NCI-H1105 treated with DMSO at 0.1 percent for 48 hours (cell line): ENCODE data around the gene WDR54.
A peak's percentile ranks its signal among the peaks of the same experiment; 100 is the strongest.
"Not testable (repeated sequence)": the region's sequence is repeated elsewhere in the genome, so short reads cannot be mapped to it uniquely, and the experiment has no call there.

Experiments used
- DNase-seq: peaks from one replicate; lab custom pipeline; 2025; lab: John Stamatoyannopoulos, UW

Gene WDR54

GRCh38 chr2:74429487-74430451 lies 8.2 kb downstream of the WDR54 start:
- DNase-seq, result no peak

GRCh38 chr2:74430502-74430901 lies 9.0 kb downstream of the WDR54 start:
- DNase-seq, result no peak

GRCh38 chr2:74436111-74436805 lies 14.7 kb downstream of the WDR54 start:
- no peak for DNase-seq

DNA sequence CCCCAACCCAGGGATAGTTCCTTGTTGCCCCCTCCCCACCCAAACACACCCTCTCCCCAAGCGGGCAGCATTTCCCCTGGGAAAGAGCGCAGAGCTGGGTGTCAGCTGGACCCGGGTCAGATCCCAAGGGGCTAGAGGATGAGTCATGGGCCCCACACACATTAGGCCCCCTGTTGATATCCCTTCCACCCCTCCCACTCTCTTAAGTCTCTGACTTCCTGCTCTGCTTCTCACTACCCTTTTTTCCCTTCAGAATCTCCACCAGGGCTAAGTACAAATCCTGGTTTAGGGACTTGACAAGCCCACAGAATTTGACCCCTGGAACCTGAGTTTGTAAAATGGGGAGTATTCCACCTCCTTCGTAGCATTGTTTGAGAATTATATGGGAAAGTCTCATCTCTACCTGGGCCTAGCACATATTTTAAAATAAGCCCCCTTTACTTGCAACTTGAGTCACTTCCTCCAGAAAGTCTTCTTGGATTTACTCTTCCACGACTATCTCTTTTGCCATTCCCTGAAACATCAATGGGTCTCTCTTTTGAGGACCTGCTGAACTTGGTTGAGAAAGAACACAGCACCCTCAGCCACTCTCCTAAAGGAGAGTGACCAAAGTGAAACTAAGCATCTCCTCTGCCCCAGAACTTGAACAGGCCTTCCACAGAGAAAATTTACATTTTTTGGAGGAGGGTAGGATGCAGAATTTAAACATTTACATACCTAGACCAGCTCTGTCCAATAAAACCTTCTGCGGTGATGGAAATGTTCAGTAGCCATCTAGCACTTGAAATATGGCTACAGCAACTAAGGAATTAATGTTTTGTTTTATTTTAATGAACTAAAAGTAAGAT lies 15.5 kb downstream of the WDR54 start:
- no peak for DNase-seq

- no peak for DNase-seq
These were observed 16.7 kb downstream of the WDR54 start for GRCh38 chr2:74438248-74438647.

DNA sequence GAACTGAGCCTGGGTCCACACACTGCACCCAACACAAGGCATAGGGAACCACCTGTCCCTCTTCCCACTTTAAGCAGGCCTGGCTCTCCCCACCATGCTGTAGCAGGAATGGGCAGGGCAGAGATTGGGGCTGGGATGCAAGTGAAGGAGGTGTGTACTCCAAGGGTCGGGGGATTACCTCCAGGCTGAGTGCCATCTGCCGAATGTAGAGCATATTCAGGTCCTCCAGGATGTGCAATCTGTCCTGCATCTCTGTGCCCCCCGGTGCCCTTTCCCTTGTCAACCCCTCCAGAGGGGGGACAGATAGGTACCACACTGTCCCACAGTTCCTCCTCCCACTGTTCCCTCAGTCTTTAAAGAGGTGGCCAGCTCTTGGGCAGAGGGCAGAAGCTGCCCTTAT lies 17.8 kb downstream of the WDR54 start:
- DNase-seq, result no peak

DNA sequence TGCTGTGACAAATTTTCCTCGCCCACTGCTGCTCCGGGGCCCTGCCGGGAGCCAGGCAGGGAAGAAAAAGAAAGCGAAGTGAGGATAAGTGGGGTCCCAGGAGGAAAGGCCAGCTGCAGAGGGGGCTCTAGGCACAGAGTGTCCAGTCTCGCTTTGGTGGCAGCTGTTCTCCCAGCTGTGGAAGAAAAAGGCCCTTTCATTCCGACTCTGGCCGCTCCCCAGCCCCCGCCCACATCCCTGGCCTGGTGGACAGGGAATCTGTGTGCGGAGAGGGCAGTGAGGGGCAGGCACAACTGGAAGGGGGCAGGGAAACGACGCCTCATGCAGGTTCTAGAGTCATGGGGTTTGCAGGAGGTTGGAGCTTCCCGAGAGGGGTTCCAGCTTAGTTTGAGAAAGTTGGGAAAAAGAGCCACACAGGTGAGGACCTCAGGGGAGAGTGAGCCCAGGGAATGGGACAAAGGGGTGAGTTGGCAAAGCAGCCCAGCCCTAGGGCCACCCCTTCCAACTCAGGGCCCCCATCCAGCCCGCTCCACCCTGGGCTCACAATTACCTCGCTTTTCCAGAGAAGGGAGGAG lies 18.4 kb downstream of the WDR54 start:
- DNase-seq, result no peak

DNA sequence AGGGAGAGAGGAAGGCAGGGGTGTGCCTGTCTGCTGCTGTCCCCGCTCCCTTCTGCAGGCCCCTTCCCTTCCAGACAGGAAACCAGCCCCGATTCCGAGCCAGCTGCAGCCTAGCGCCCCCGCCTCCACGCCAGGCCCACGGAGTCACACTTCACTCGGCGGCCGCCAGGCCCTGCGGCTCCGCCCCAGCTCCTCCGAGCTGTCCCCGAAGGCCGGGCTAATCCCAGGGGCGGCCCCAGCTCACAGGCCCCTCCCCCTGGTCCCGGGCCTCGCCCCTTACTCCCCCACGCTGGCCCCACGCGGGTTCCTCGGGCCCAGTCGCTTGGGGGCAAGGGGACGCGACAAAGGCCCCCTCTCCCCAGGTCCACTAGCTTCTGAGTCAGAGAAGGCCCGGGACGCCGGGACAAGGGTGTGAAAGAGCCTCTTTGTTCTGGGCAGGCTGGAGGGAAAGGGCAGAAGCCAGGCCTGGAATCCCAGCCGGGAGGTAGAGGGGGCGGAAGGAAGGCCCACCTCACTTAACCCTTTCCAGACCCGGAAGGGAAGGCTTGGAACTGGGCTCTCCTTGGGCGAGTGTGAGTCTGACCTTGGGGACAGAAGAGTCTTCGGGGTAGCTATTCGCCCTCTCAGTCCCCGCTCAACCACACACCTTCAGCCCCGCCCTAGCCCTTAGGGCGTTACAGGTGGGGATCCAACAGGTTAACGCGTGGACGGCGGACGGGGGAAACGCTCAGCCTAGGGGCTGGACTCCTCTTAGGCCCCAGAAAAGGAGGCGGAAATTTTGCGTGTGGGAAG lies 19.0 kb downstream of the WDR54 start:
- DNase-seq, result peak; percentile 76

DNA sequence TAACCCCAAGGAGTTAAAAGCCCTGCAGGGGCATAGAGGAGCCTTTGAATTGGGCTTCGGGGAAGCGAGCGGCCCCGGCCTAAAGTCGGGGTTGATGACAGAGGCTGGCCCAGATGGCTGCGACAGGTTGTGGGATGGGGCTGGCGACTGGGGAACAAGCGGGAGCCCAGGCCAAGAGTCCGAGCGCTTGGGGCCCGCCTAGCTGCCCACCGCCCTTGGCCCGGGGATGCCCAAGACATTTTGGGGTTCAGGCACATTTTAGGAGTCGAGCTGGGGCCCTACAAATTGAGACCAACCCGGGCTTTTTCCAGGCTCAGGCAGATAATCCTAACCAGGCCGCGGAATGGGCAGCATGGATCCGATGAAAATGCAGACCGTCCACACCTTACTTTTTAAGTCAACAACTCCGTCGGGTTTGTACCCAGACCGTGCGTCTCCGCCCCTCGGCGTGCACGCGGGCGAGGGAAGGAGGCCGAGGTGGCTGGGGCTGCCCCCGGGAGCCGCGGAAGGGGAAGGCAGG lies 19.7 kb downstream of the WDR54 start:
- no peak for DNase-seq

- peak; percentile 27 for DNase-seq
These were observed 20.4 kb downstream of the WDR54 start, which contains the start of gene RTKN for GRCh38 chr2:74441690-74442482. Gene RTKN, minus strand, starts transcription at chr2:74441937. Its CDS starts 121 bp downstream, at chr2:74441816.

GRCh38 chr2:74442483-74443297 lies 21.2 kb downstream of the WDR54 start:
- DNase-seq, result not testable (repeated sequence)

- DNase-seq, result no peak
These were observed 23.2 kb downstream of the WDR54 start for GRCh38 chr2:74444498-74445318.

DNA sequence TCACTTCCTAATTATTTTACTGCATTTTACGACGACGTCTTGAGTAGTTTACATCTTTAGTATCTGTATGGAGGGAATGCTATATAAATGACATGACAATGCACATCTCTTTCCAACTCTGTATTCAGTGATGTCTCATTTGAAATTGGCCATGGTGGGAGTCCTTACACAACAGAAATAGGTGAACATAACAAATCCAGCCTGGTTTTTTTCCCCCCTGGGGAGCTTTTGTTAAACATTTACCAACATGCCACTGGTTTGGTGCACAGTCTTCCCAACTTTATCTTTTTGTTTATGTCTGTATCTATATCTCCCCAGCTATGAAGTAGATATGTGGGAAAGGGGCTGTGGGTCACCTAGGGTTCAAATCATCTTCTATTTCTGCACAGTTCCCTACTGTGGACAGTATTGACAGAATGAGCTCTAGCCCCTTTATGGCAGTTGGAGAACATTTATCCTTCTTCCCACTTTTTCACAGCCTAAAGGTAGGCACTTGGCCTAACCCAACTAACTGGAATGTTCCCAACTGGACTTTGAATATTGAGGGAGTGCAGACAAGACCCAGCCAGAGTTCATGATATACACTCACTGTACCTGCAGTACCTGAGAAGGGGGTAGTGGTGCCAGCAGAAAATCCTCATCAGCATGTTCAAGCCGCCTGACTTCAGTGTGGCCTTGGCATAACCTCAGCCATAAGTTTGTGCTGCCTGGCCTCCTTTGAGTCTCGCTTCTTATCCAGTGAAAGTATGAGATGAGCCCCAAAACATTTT lies 25.9 kb downstream of the WDR54 start:
- DNase-seq, result no peak

DNA sequence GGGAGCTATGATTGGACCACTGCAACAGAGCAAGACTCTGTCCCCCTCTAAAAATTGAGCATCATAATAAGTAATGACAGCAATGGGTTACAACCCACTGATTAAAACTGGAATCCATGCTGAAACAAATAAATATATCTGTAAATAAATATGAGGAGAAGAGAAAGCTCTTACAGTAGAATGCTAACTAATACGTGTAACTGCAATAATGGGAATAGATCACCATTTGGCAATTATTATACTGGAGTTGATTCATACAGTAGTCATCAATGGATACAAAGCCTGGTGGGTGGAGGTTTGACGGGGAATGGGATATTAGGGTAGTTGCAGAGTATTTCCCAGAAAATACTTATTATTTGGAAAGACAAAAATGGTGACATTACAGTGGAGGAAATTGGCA lies 27.2 kb downstream of the WDR54 start:
- DNase-seq, result no peak

DNA sequence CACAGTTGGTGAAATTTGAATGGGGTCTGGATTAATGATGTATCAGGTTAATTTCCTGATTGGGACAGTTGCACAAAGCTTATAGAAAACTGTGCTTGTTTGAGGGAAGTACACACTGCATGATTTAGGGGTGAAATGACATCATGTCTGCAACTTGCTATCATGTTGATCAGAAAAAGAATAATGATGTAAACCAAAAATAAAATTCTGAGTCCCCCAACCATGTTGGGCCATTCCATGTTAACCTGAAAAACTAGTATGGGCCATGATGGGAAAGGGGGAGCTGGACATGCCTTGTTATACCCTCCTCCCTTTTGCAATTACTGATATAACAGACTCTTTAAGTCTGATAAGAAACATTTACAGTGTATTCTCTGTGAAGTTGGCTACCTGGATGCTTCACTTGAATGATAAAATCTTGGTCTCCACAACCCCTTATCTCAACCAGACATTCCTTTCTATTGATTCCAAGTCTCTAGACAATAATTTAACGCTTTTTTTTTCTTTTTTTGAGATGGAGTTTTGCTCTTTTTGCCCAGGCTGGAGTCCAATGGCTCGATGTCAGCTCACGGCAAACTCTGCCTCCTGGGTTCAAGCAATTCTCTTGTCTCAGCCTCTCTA lies 29.1 kb downstream of the WDR54 start:
- no peak for DNase-seq

DNA sequence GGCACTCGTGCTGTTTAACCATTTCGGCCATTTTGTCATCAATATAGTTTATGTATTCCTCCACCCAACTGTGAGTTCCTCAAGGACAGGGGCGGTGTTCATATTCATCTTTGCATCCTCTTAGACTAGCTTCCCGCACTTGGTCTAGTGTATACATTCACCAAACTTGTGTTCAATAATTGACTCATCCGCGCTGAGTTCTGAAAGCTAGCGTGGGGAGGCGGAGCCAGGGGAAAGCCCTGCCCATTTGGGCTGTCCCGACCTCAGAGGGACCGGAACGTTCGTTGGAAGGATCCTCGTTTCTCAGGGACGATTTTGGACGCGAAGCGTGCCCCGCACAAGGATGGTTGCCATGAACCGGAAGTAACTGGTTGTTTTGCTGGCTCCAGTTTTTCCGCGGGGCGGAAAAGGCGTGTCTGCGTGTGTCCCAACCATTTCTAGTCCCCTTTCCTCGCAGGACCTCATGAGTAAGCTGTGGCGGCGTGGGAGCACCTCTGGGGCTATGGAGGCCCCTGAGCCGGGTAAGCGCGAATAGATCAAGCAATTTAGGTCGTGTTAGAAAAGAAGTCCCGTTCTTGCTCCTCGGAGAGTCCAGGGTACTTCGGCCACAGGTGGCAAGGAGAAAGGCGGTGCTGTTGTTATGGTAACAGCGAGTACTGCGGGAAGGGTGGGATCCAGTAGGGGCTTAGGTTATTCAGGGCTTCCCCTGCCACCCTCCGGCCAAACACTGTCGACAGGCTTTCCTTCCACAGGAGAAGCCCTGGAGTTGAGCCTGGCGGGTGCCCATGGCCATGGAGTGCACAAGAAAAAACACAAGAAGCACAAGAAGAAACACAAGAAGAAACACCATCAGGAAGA lies 33.4 kb downstream of the WDR54 start, which contains the start of gene INO80B:
Gene INO80B (plus strand): TSS at position 434 of the 858 bp plus-strand sequence. CDS start 30 bp downstream, at position 464.
- DNase-seq, result peak; percentile 94
